Smooth muscle cell (in vitro differentiated cells): ENCODE measurements around the gene OSBP. TPM values are rescaled to one million over a fixed set of nuclear protein-coding genes. Genes with fewer than 3 reads are reported as not detected.

ENCODE experiments used
- DNase-seq: peaks from one replicate; lab custom pipeline; 2025; ENCODE audit not compliant: unreplicated experiment; lab: John Stamatoyannopoulos, UW
- H2AFZ ChIP-seq: fragments of 200-600 bp; sonication (generic); 2 replicates; pipeline ENCODE4 v1.6.0; 2016; ENCODE audit warnings: antibody characterized with exemption, low read depth, mild to moderate bottlenecking
- H3F3A ChIP-seq: fragments of 200-600 bp; sonication (generic); 2 replicates; pipeline ENCODE4 v1.6.0; 2017; ENCODE audit warnings: antibody characterized with exemption, low read depth
- H3K27ac ChIP-seq: fragments of 200-600 bp; sonication (generic); 2 replicates; pipeline ENCODE4 v1.5.1; 2016; ENCODE audit warnings: low read depth, mild to moderate bottlenecking
- H3K27me3 ChIP-seq: fragments of 200-600 bp; sonication (generic); 2 replicates; pipeline ENCODE4 v1.6.1; 2016; ENCODE audit warnings: low read depth, mild to moderate bottlenecking
- H3K36me3 ChIP-seq: fragments of 200-600 bp; sonication (generic); 2 replicates; pipeline ENCODE4 v1.5.1; 2016; ENCODE audit warnings: low read depth
- H3K4me1 ChIP-seq: fragments of 200-600 bp; sonication (generic); 2 replicates; pipeline ENCODE4 v1.5.1; 2016; ENCODE audit warnings: low read depth
- H3K4me2 ChIP-seq: fragments of 200-600 bp; sonication (generic); 2 replicates; pipeline ENCODE4 v1.6.0; 2016; ENCODE audit warnings: mild to moderate bottlenecking
- H3K4me3 ChIP-seq: fragments of 200-600 bp; sonication (generic); 2 replicates; pipeline ENCODE4 v1.5.1; 2016; ENCODE audit warnings: mild to moderate bottlenecking
- H3K79me2 ChIP-seq: fragments of 200-600 bp; sonication (generic); 2 replicates; pipeline ENCODE4 v1.6.0; 2016; ENCODE audit warnings: low read depth, mild to moderate bottlenecking
- H3K9ac ChIP-seq: fragments of 200-600 bp; sonication (generic); 2 replicates; pipeline ENCODE4 v1.6.0; 2016; ENCODE audit warnings: low read depth
- H3K9me3 ChIP-seq: fragments of 200-600 bp; sonication (generic); replicated peaks from 2 replicates; pipeline ENCODE4 v1.5.1; 2016; ENCODE audit warnings: low read depth
- H4K20me1 ChIP-seq: fragments of 200-600 bp; sonication (generic); 2 replicates; pipeline ENCODE4 v1.6.0; 2016; ENCODE audit warnings: low read depth
- CTCF ChIP-seq: fragments of 200-600 bp; sonication (generic); IDR thresholded peaks from 2 replicates; pipeline ENCODE4 v1.5.1; 2017; ENCODE audit warnings: borderline replicate concordance, mild to moderate bottlenecking, antibody characterized with exemption; ENCODE audit not compliant: insufficient read depth, poor library complexity, severe bottlenecking
- WGBS: methylation state at CpG from one replicate; pipeline ENCODE4 v1.1.7; 2016; ENCODE audit warnings: low lambda C conversion rate; 5-methylcytosine and 5-hydroxymethylcytosine counted together
- polyA plus RNA-seq: library from polyadenylated mRNA; unstranded; fragments of >200 nt; fragmentation: Nextera tagmentation; extraction: Ambion mirVana; gene quantifications from 2 replicates; pipeline ENCODE4 v1.2.1, GENCODE V29; 2016
- total RNA-seq: library from RNA; depleted of rRNA; stranded (reverse); fragments of >200 nt; gene quantifications from 2 replicates; pipeline ENCODE4 v1.2.3, GENCODE V29; 2014

OSBP gene
- total and polyA plus RNA-seq, 2 experiments from 2014 or later = 35.9 to 40.0 TPM

GRCh38 chr11:59658036-59658435 is 42.5 kb upstream of the OSBP start:
- Histone ChIP-seq H3K27ac (no peak overlapping the region), H3F3A (no peaks in the 10 kb centered on the region), H3K9ac (no peak overlapping the region), H2AFZ (no peak overlapping the region), H3K4me1 (no peaks in the 10 kb centered on the region), H3K27me3 (no peaks in the 10 kb centered on the region), H3K9me3 (no peaks in the 10 kb centered on the region), H3K79me2 (peaks cover 19% of the 10 kb centered on the region), H4K20me1 (peaks cover 26% of the 10 kb centered on the region), H3K4me2 (no peak overlapping the region), H3K4me3 (no peak overlapping the region), H3K36me3 (peaks cover 59% of the 10 kb centered on the region)
- no peak for TF ChIP-seq CTCF
- DNase-seq = no peak
- WGBS = 99% methylated on average over 5 of the region's 5 CpGs

GRCh38 chr11:59654893-59655292 is 39.3 kb upstream of the OSBP start:
- Histone ChIP-seq H3K4me2 (no peak overlapping the region), H3K36me3 (peaks cover 77% of the 10 kb centered on the region), H3F3A (no peaks in the 10 kb centered on the region), H3K79me2 (no peaks in the 10 kb centered on the region), H3K27me3 (no peaks in the 10 kb centered on the region), H3K27ac (no peak overlapping the region), H3K9me3 (no peaks in the 10 kb centered on the region), H2AFZ (no peak overlapping the region), H3K9ac (no peak overlapping the region), H4K20me1 (peaks cover 5% of the 10 kb centered on the region), H3K4me3 (no peak overlapping the region), H3K4me1 (no peaks in the 10 kb centered on the region)
- TF ChIP-seq CTCF = no peak
- 95% methylated on average over 4 of the region's 4 CpGs for WGBS
- DNase-seq = no peak

GRCh38 chr11:59647245-59647980 is 31.8 kb upstream of the OSBP start:
- no peak for DNase-seq
- H3K36me3 ChIP-seq = peaks cover 65% of the 10 kb centered on the region
- H4K20me1 ChIP-seq = no peaks in the 10 kb centered on the region
- 96% methylated on average over 3 of the region's 3 CpGs for WGBS
- no peak overlapping the region for H3K4me2 ChIP-seq
- H3K4me1 ChIP-seq = no peaks in the 10 kb centered on the region
- peaks cover 5% of the 10 kb centered on the region for H3K79me2 ChIP-seq
- H3K27ac ChIP-seq = no peak overlapping the region
- H2AFZ ChIP-seq = no peak overlapping the region
- no peaks in the 10 kb centered on the region for H3K27me3 ChIP-seq
- H3K4me3 ChIP-seq = no peak overlapping the region
- H3F3A ChIP-seq = no peaks in the 10 kb centered on the region
- TF ChIP-seq CTCF = no peak
- no peak overlapping the region for H3K9ac ChIP-seq
- H3K9me3 ChIP-seq = no peaks in the 10 kb centered on the region

- H4K20me1 ChIP-seq = no peaks in the 10 kb centered on the region
- H3K4me2 ChIP-seq = no peak overlapping the region
- peaks cover 5% of the 10 kb centered on the region for H3K79me2 ChIP-seq
- no peaks in the 10 kb centered on the region for H3F3A ChIP-seq
- H3K36me3 ChIP-seq = peaks cover 62% of the 10 kb centered on the region
- no peak for TF ChIP-seq CTCF
- DNase-seq = no peak
- no peak overlapping the region for H3K27ac ChIP-seq
- no peaks in the 10 kb centered on the region for H3K27me3 ChIP-seq
- H2AFZ ChIP-seq = no peak overlapping the region
- H3K9me3 ChIP-seq = no peaks in the 10 kb centered on the region
- 95% methylated on average over 3 of the region's 3 CpGs for WGBS
- H3K9ac ChIP-seq = no peak overlapping the region
- no peaks in the 10 kb centered on the region for H3K4me1 ChIP-seq
- H3K4me3 ChIP-seq = no peak overlapping the region
Measured at GRCh38 chr11:59644528-59644927, 29.0 kb upstream of the OSBP start.
